ENCODE data around the gene BCAN.

The BCAN gene

DNA sequence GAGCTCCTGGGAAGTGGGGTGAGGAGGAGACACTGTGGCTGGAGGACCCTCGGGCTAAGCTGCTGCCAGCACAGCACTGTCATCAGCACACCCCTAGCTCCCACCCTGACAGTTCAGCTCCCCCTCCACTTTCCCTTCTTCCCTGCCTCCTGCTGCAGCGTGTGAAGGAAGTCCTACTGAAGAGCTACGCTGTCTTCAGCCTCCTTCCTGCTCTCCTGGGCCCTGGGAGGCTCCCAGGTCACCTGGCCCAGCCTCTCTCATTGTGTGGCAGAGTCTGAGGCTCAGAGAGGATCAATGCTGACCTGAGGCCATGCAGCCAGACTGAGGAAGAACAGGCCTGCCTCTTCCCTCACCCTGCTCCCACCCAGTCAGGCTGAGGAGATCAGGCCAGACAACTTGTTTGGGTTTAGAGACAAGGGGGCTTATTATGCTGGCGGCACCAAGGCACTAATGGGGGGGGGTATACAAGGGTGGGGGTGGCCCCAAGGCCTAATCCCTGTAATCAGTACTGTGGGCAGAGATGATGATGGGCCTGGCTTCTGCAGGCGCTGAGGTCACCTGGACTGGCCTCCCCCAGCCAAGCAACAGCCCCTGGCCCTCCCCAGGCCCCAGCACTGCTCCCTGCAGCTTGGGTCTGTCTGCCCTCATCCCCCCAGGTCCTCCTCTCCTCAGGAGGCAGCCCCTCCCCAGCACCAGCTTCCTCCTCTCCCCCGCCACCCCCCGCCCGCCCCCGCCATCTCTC, 26.2 kb downstream of the BCAN start:
- H3K4me3 ChIP-seq (ENCODE audit: low read depth, low read length): no peak overlapping the region
- TF ChIP-seq, protein P1, sequence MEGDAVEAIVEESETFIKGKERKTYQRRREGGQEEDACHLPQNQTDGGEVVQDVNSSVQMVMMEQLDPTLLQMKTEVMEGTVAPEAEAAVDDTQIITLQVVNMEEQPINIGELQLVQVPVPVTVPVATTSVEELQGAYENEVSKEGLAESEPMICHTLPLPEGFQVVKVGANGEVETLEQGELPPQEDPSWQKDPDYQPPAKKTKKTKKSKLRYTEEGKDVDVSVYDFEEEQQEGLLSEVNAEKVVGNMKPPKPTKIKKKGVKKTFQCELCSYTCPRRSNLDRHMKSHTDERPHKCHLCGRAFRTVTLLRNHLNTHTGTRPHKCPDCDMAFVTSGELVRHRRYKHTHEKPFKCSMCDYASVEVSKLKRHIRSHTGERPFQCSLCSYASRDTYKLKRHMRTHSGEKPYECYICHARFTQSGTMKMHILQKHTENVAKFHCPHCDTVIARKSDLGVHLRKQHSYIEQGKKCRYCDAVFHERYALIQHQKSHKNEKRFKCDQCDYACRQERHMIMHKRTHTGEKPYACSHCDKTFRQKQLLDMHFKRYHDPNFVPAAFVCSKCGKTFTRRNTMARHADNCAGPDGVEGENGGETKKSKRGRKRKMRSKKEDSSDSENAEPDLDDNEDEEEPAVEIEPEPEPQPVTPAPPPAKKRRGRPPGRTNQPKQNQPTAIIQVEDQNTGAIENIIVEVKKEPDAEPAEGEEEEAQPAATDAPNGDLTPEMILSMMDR (IDR thresholded peaks at IDR 0.05; ENCODE audit: borderline replicate concordance, insufficient read depth, low read depth, low read length): no peak

DNA sequence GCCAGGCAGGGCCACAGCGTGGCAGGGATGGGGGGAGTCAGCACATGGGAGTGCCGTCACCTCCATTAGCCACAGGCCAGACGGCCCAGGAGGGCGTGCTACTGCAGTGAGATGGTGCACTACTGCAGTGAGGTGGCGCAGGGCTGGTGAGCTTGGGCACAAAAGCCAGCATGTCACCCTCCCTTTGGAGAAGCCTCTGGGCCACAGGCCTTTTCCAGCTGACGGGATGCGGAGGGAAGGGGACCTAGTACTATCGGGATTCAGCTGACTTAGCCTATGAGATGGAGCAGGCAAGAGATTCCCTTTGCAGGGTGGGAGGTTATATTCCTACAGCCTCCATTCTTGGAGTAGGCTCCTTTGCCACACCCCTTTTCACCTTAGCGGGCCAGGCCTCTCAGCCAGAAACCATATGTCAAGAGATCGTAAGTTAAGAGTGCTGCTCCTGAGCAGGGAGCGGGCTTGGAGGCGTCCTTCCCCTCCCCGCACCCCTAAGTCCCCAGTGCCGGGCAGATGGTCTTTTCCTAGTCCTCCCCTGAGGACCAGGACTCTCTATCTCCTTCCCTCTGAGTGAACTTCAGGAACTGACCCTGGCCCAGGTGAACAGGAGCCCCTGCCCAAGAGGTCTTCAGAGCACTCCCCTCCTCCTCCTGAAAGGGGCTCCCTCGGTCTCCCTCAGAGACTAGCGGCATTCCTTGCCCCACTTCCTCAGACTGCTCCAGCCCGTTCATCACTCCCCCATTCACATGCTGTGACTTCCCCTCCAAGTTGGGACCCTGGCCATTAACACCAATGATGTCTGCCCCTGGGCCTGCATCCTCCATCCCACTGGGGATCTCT, 27.1 kb downstream of the BCAN start:
- TF ChIP-seq, protein P1 (IDR thresholded peaks at IDR 0.05; ENCODE audit: borderline replicate concordance, insufficient read depth, low read depth, low read length): no peak
- no peak overlapping the region for H3K4me3 ChIP-seq (ENCODE audit: low read depth, low read length)

DNA sequence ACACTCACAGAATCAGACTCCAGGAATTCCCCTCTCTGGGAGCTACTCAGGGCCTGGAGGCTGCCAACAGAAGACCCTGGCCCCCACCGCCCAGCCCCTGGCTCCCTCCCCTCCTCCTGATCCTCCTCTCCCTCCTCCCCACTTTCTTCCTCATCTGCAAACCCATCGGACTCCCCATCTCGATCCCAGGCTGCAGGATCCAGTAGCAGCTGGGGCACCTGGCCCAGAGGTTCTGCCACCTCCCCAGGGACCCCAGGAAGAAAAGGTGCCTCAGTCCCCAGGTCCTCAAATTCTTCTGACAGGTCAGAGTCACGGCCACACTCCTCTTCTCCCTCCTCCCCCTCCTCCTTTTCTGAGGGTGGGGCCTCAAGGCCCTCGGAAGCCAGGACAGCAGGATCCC, 27.9 kb downstream of the BCAN start:
- H3K4me3 ChIP-seq (ENCODE audit: low read depth, low read length): no peak overlapping the region

DNA sequence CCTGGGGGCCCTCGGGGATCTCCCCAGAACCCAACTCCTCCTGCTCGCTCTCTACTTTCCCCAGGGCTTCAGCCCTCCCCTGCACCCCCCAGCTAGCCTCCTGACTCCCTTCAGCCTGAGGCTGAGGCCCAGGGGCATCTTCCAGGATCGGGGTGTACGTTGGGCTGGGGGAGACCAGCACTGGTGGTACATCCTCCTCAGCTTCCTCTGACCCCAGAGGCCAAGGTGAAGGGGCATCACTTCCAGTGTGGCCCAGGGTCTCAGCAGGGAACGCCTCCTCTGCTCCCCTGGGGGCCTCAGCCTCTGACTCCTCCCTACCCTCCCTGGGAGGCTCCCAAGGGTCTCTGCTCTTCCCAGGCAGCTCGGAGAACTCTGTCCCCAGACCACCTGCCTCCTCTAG, 28.4 kb downstream of the BCAN start:
- TF ChIP-seq, protein P1 (IDR thresholded peaks at IDR 0.05; ENCODE audit: borderline replicate concordance, insufficient read depth, low read depth, low read length): no peak
- no peak overlapping the region for H3K4me3 ChIP-seq (ENCODE audit: low read depth, low read length)

More for the DNA sequence above, 27.9 kb downstream of the BCAN start:
- TF ChIP-seq, protein P1 (IDR thresholded peaks at IDR 0.05; ENCODE audit: borderline replicate concordance, insufficient read depth, low read depth, low read length): no peak

DNA sequence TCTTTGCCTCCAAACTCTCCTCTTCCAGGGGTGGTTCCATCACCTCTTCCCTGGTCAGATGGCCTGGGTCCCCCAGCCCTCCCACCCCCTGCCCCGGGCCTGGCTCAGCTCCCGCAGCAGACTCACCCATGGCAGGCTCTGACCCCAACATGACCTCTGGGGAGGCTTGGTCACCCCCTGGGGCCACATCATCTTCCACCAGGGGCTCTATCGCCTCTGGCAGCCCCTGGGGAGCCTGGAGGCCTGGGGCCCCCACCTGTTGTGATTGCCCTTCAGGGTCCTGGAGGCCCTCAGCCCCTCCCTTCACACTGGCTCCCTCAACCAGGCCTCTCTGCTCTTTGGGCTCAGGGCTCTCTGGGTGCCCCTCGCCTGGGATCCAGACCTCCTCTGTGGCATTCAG, 28.9 kb downstream of the BCAN start:
- H3K4me3 ChIP-seq (ENCODE audit: low read depth, low read length): no peak overlapping the region
- TF ChIP-seq, protein P1 (IDR thresholded peaks at IDR 0.05; ENCODE audit: borderline replicate concordance, insufficient read depth, low read depth, low read length): no peak

DNA sequence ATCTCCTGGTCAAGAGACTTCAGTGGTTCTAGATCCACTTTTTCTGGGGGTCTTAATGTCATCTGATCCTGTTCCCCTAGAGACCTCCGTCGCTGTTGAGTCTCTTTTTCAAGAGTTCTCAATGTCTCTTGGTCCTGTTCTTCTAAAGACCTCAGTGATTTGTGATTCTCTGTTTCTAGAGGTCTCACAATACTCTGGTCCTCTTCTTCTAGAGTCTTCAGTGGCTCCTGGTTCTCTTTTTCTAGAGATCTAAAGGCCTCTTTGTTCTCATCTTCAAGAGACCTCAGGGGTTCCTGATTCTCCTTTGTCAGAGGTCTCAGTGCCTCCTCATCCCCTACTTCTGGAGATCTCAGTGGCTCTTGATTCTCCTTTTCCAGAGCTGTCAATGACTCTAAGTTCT, 29.9 kb downstream of the BCAN start:
- TF ChIP-seq, protein P1 (IDR thresholded peaks at IDR 0.05; ENCODE audit: borderline replicate concordance, insufficient read depth, low read depth, low read length): no peak
- no peak overlapping the region for H3K4me3 ChIP-seq (ENCODE audit: low read depth, low read length)

Measured in GM12875 (cell line).